HG03060 (cell line): ENCODE data around the gene NMT1.

Source experiments
- ATAC-seq: cut with Tn5 transposase; IDR thresholded peaks from one replicate; pipeline ENCODE4 v1.9.1; 2021; ENCODE audit warnings: low read depth, moderate number of reproducible peaks; ENCODE audit not compliant: unreplicated experiment

Gene NMT1

DNA sequence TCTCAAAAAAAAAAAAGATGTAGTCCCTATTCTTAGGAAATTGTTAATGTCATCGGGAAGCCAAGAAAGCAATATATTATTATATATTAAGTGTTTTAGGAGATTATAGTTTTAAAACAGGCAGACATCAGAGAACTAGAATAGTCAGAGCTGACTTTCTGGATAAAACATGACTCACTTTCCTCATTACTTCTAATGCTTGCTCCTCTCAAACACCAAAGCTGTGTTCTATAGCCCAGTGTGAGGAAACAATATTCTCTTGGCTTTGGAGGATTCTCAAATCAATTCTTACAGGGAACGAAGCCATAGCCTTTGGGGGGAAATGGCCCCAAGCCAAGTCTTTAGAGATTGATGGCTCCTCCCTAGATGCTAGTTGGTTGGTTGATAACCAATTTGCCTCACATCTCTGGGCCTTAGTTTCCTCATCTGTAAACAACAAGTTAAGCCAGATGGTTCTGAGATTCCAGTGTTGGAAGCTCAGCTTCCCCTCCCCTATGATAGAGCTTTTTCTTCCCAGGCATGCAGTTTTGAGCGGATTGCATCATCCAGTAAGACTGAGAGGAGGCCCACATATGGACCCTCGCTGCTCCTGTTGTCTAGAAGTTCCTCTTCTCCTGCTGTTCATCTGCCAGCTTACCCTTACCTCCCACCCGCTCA, 12.4 kb downstream of the NMT1 start:
- no peak for ATAC-seq

DNA sequence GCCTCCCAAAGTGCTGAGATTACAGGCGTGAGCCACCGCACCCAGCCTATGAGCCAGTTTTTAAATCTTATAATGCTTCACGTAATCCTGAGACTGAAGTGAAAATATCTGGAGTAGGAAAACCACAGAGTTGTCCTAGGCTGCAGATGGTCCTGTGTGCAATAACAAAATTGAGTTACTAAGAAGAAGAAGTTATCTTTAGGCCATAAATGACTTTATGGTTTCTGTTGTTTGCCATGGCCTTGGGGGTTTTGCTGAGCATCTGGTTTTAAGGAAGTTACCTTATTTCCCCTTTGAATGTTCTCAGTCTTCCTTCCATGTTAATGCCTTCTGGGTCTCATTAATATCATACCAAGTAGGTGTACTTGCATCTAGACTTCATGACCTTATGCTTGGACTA, 16.5 kb downstream of the NMT1 start:
- no peak for ATAC-seq

DNA sequence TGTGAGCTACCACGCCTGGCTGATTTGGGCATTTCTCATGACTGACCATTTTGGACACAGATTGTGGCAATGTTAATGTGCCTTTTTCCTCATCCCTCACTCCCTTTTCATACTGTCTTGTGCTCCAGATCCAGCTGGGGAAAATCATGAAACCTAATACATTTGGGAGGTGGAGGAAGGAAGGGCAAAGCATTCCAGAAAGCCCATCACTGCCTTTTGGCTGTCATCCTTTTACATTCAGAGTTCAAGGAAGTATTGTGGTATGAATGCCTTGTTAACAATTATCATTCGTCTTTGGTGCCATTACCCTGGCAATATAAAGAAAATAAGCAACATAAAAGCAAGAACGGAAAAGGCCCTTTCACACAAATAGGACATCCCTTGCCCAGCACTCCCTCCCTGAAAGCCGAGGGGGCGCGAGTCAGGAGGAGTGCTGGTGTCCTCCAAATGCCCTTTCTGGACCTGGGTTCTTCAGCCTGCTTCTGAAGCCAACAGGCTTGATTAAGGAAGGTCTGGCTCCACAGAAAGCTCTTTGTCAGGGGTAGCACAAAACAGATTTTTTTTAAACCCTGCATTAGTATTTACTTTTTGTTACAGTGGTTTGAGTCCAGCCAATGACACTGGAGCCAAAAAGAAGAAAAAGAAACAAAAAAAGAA, 20.1 kb downstream of the NMT1 start:
- no peak for ATAC-seq

DNA sequence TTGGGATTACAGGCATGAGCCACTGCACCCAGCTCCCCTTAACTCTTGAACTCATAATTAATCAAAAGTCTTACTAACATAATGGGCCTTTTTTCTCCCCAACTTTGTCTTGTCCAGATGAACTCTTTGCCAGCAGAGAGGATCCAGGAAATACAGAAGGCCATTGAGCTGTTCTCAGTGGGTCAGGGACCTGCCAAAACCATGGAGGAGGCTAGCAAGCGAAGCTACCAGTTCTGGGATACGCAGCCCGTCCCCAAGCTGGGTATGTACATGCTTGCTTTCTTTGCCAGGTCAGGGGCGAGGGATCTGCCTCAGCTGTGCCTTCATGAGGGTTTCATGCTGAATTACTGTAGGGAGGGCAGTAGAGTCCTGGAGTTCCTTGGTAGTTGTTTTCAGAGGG, 25.3 kb downstream of the NMT1 start:
- no peak for ATAC-seq

DNA sequence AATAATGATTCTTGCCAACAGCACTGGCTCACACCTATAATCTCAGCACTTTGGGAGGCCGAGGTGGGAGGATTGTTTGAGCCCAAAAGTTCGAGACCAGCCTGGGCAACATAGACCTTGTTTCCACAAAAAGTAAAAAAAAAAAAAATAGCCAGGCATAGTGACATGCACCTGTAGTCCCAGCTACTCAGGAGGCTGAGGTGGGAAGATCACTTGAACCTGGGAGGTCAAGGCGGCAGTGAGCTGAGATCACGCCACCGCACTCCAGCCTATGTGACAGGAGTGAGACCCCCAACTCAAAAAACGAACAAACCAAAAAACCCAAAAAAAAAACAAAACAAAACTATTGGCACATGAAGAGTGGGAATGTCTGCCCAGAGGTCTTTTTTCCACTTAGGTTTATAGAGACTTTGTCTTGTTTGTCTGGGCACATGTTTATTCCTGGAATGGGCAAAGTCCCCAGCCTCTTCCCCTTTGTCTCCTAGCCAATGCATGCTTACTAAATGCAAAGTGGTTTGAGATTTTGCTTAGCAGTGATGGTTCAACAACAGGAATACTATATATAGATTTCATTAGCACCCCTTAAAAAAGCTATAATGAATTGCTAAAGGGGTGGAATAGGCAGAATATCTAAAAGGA, 25.9 kb downstream of the NMT1 start:
- ATAC-seq = no peak

DNA sequence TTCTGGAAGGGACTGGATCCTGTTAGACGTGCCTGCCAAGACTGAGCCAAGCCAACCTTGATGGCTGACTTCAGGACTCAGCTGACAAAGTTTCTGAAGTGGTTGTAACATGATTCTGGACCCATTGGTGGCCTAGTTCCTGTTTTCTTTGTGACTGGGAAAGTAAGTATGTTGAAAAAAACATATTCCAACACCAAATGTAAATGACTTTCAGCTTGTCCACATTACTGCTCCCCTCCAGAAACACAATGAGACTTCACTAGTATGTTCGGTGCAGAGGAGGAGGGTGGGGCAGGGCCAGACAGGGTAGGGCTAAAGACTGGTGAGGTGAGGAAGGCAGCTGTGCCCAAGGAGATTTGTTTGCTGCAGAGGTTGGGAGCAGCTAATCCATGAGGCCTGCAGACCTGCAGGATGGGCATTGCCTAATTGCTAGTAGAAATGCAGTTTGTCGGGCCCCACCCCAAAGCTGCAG, 26.4 kb downstream of the NMT1 start:
- no peak for ATAC-seq

DNA sequence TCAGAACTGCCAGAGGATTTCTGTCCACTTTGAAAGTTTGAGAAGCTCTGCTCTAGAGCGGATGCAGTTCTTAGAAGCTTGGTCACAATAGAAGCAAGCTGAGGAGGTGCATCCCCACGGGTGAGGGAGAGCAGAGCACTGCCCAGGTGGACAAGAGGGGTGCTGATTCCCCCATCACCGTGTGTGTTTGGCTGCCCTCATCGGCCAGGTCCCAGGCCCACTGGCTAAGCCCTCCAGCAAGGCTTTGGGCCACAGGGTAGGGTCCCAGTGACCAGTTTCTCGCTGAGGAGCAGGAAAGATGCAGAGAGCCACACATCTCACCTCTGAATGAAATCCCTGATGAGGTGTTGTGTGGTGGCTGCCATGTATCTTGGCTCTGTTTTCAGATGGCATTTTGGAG, 26.9 kb downstream of the NMT1 start:
- ATAC-seq = no peak

DNA sequence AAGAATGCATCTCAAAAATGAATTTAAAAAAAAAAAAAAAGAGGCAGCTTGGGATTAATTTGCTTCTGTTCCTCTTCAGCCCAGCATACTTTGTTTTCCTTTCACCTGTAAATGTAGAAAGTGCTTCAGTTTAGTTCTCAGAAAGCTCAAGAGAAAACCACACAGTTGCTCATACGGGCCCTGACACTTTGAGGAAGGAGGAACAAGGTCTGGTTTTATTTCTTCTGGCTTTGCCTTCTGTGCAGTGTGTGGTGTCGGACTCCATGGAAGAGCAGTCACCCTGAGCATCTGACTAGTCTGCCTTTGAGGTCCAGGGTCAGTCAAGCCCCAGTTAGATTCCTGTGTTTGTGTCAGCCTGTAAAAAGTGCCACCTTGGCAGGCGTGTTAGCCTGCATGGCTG, 27.6 kb downstream of the NMT1 start:
- ATAC-seq = no peak

DNA sequence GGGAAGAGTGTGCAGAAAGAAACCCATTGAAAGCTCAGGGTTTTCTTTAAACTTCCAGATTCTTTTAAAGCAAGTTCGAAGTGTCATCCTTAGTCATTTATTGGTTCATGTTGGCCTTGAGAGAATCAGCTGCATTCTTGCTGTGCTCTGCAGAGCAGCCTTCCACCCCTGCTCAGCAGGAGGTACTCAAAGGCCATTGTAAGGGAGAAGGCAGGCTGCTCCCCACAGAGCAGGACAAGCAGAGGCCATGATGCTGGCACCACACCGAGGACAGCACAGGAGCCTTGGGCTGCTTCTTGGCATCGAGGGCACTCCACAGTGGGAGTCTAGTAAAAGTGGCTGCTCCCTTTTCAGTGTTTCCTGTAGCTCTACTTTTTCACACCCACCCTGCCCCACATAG, 29.6 kb downstream of the NMT1 start:
- ATAC-seq = no peak

DNA sequence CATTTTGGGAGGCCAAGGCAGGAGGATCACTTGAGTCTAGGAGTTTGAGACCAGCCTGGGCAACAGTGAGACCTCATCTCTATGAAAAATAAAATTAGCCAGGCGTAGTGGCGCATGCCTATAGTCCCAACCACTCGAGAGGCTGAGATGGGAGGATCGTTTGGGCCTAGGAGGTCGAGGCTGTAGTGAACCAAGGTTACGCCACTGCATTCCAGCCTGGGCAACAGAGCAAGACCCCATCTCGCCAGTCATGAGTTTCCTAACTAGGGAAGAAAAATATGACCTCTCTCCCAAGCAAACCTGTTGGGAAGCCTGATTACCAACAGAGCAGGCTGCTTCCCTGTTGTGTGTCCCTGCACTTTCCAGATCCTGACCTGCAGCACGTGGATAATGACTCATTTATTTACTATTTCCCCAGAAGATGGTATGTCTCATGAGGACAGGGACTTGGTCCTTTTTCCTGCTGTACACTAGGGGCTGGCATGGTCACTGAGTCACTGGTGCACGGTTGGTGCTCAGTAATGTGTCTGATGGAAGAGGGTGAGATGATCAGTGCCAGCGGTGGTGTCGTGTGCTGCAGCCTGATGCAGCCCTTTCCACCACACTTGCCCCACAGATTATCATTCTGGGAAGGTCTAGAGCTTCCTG, 30.8 kb downstream of the NMT1 start:
- no peak for ATAC-seq

DNA sequence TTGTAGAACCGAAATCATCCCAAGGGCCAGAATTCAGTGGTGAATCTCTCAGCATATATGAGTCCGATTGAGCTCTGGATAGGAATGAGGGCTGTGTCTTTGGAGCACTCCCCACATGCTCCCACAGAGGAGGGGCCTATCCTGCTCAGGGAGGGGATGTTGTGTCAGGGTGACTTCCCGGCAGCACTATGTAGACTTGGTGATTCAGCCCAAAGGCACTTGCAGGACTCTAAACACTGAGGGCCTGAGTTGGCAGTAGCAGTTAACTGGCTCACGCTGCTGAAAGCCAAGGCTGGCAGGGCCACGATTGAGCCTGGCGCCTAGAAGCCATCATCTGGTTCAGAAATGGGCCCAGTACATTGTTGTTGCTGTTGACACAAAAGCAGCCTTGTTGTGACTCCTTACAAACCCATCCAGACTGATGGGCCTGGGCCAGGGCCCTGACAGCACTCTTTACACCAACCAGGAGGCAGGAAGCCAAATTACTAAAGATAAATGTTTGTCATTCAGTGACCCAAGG, 31.9 kb downstream of the NMT1 start:
- ATAC-seq = no peak

DNA sequence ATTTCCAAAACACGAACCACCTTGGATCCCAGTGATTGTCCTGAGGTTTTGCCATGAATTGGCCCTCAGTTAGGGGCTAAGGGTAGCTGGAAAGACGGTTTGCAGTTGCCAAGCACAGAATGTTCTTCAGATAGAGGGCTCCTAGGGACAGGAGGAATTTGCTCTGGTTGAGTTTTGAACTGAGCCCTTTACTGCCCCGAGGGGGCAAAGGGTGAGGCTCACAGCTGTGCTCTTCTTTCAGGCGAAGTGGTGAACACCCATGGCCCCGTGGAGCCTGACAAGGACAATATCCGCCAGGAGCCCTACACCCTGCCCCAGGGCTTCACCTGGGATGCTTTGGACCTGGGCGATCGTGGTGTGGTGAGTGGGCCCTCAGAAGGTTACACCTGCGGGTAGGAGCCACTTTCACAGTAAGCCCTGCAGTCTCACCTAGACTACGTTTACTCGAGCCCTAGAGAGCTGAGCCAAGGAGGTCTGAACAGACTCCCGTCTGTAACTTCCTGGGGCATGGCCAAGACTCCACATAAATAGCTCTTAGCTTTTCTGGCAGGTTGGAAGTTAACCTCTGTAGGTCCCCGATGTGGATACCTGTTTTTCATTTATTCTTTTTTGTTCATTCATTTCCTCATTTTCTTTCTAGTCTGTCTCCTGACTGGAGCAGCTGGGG, 32.5 kb downstream of the NMT1 start:
- ATAC-seq = no peak

DNA sequence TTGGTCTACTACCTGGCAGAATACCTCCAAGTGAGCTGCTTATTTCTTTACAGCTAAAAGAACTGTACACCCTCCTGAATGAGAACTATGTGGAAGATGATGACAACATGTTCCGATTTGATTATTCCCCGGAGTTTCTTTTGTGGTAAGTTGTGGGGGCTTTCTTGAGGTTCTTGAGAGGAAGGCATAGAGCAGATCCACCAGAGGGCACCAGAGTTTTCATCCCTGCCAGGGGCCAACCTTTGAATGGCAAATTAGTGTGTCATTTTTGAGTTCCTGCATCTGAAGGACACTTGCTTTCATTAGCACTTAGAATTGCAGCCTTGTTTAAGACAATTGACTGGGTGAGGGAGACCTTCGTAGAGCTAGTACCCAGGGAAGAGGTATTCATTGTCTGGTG, 35.0 kb downstream of the NMT1 start:
- no peak for ATAC-seq

DNA sequence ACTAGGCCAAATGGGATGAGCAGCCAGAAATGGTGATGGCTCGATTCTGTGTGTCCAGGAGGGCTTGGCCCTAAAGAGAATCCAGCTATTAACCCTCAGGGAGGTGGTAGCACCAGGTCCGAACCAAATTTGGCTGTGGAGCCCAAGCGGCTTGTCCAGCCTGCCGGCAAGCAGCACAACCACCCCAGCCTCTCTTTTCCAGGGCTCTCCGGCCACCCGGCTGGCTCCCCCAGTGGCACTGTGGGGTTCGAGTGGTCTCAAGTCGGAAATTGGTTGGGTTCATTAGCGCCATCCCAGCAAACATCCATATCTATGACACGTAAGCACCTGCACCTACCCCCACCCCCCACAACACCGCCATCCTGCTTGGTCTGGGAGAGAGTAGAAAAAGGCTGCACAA, 35.8 kb downstream of the NMT1 start:
- ATAC-seq = no peak

DNA sequence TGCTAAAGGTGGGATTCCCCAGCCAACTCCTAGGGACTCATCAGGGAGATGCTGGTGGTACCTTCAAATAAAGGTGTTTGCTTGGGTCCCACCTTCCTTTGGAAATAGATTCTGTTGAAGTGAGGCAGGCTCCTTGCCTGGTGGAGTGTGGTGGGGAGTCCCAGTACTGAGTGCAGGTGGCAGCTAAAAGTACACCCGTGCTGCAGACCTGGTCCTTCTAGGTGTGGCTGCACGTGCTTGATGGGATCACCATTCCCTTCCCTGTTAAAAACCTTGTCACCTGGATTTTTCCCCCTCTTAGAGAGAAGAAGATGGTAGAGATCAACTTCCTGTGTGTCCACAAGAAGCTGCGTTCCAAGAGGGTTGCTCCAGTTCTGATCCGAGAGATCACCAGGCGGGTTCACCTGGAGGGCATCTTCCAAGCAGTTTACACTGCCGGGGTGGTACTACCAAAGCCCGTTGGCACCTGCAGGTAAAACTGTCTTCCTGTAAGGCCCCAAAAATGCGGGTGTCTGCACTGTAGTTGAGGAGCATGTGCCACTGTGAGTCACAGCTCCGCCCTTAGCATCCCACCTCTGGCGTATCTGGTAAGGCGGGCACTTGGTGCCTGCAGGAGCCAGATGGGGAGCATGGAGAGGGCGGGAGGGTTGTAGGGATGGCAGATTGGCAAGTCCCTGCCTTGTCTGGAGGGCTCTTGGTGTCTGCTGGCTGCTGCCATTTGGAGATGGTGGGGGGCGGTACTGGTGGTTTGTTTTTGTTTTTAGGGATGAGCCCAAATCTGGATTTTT, 37.2 kb downstream of the NMT1 start:
- no peak for ATAC-seq

DNA sequence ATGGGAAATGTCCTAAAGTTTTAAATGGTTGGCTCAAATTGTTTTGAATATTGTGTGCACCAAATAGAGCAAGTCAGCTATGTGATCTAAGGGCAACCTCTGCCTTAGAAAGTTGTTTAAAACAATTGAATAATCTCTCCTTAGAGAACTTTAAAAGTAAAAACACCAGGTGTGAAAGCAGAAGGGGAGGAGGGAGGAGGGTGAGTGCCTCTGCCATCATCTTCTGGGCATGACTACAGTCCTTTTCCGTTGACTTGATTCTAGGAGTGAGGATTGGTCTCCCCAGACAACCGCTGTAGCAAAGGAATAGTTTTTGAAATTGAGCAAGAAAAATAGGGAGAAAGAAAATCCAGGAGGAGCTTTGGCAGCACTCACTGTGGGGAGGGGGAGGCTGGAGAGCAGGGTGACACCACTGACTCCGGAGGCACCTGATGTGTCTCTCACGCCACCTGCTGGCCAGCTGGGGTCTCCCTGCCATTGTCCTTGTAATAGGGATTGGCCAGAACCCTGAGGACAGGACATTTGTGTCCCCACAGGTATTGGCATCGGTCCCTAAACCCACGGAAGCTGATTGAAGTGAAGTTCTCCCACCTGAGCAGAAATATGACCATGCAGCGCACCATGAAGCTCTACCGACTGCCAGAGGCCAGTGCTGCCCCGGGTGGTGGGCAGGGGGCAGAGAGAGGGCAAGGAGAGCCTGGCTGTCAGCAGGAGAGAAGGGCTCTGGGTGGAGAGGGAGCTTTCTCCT, 37.9 kb downstream of the NMT1 start:
- no peak for ATAC-seq

DNA sequence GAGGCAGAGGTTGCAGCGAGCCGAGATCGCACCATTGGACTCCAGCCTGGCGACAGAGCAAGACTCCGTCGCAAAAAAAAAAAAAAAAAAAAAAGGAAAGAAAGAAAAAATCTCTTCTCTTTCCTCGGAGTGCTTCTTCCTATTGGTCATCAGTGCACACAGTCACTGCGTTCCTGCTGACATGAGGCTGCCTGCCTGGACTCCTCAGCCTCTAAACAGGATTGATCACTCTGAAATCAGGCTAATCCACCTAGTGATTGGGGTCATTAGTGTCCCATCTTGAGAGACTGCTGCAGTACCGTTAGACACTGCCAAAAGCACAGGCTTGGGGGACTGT, 40.4 kb downstream of the NMT1 start:
- ATAC-seq = no peak

DNA sequence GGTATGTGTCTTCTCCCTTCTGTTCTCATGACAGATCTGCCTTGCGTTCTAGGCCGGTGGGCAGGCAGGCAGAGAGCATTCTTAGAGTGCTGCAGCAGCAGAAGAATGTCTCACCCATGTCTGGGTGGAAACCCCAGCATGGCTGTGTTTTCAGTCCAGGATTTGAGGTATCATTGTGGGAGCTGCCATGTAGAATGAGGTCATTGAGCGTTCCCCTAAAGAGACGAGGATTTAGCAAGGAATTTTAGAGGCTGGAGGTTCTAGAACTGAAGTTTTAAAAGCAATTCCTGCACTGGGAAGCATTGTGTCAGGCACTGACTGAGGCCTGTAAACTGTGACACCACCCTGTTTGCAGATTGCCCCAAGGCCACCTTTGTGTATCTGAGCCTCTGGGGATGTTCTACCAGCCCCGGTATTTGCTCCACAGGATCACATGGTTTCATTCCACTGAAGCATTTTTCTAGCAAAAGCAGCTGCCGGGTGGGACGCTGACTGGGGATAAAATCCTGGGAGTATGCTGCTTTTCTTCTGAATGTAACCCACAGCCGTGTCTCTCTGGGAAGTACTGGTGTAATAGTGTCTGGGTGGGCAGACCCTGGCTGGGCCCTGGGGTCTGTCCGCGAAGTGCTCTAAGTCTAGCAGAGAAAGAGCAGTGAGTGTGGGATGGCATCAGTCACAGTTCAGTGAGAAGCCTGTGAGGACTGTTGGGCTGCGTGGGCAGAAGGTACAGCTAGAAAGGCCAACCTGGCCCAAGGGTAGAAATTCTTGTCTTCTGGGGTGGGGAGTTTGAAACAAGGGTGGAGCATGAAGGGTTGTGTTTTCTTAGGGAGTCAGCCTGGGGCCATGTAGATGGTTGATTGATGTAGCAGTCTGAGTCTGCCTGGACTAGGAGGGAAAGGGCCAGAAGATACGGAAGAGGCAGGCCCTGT, 41.0 kb downstream of the NMT1 start:
- ATAC-seq = no peak
